NCI-H1694 treated with DMSO at 0.1 percent for 48 hours (cell line): ENCODE results near the gene CFDP1.
A peak's percentile ranks its signal among the peaks of the same experiment; 100 is the strongest.
"Not testable (repeated sequence)": the region's sequence is repeated elsewhere in the genome, so short reads cannot be mapped to it uniquely, and the experiment has no call there.

Source experiments
- DNase-seq: peaks from one replicate; lab custom pipeline; 2025; lab: John Stamatoyannopoulos, UW

CFDP1 gene

DNA sequence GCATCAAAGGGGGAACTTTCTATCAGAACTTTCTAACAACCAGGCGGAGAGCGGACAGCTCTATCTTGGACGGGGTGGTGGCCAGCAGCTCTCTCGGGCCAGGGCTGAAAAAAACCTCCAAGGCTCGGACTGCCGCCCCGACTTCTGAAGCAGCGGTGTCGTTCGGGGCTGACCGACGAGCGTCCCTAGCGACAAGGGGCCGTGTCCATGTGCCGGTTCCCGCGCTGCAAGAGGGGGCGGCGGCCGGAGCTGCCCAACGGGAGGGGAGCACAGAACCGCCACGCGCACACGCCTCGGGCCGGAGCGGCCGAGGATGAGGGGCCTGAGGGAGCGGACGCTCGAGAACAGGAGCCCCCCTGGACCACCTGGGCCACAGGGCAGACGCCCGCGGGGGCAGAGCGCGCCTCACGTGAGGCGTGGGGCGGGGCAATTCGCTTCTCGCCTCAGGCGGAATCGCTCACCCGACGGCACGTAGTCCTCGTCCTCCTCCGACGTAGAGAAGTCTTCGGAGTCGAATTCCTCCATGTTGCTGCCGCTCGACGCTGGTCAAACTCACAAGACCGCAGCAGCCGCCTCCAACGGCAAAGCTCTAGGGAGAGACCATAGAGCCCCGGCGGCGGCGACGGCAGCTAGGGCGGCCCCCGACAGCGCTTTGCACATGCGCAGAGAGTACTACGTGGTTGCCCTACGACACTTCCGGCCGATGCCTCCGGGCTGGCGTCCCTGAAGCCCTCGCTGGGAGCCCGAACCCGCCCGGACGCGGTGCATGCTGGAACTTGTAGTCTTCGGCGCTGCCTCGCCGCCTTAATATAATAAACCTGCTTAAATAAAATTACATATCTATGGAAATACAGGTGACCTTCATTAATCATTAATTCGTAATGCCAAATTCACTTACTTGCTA is at the start of gene CFDP1:
TSS of gene CFDP1 (minus strand) at position 676 of the 904 bp plus-strand sequence. CDS start at position 525, 151 bp downstream.
- DNase-seq, result peak; percentile 87

DNA sequence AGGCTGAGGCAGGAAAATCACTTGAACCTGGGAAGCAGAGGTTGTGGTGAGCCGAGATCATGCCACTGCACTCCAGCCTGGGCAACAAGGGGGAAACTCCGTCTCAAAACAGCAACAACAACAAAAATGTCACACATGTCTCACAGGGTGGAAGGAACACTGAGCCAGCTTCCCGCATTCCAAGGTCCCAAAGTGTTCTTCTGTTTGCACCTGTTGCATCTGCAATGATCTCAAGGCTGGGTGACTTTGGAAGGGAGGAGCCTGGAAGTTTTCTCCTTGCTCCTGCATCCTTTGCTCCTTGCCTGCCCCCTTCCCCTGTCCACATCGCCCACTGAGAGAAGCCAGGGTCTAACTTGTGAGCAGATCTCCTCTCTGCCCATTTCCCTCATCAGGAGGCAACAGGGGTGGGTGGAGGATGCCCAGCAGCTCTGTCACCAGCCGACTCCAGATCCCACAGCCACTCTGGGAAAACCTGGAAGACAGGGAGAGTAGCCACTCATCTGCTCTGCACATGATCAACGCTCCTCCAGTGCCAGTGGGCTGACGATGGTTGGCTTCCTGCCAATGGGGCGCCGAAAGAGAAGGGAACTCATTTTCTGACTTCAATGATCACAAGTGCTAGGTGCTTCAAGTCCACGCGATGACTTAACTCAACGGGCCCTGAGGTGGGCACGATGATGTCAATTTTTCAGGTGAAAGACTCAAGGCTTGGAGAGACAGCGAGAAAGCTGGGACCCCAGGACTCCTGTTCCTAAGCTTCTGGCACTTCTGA is 49.3 kb upstream of the CFDP1 start:
- DNase-seq, result no peak

DNA sequence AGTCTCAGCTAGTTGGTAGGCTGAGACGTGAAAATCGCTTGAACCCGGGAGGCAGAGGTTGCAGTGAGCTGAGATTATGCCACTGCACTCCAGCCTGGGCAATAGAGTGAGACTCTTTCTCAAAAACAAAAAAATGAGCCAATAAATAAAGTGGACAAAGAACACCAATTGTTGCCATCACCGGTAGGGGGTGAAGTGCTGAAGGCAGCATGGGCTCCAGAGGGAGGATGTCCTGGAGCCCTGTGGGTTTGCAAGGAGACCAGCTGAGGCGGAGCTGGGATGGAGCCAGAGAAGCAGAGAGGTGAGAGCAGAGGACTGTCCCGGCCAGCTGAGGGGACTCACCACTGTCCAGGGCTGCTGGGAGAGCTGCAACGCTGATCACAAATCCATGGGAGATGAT is 48.2 kb upstream of the CFDP1 start:
- no peak for DNase-seq

DNA sequence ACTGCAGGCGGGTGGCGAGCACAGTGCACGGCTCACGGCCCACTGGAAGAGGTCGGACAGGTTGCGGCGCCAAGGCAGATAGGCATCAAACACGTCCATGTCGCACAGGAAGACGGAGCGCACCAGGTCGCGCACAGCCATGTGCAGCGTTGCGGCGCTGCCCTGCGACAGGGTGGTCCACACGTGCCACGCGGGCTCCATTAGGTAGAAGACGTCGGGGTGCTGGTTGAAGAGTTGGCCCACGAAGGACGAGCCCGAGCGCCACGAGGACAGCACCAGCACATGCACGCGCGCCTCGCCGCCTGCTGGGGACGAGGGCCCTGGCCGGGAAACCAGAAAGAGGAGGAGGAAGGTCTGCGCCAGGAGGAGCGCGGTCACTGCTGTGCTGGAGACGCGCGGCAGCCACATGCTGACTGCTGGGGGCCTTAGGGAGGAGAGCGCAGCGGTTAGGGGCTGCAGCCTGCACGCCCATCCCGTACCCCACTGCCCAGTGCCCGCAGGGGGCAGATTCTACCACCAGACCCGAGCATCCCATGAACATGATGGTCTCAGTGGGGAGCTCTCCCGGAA is 46.2 kb upstream of the CFDP1 start:
- no peak for DNase-seq

DNA sequence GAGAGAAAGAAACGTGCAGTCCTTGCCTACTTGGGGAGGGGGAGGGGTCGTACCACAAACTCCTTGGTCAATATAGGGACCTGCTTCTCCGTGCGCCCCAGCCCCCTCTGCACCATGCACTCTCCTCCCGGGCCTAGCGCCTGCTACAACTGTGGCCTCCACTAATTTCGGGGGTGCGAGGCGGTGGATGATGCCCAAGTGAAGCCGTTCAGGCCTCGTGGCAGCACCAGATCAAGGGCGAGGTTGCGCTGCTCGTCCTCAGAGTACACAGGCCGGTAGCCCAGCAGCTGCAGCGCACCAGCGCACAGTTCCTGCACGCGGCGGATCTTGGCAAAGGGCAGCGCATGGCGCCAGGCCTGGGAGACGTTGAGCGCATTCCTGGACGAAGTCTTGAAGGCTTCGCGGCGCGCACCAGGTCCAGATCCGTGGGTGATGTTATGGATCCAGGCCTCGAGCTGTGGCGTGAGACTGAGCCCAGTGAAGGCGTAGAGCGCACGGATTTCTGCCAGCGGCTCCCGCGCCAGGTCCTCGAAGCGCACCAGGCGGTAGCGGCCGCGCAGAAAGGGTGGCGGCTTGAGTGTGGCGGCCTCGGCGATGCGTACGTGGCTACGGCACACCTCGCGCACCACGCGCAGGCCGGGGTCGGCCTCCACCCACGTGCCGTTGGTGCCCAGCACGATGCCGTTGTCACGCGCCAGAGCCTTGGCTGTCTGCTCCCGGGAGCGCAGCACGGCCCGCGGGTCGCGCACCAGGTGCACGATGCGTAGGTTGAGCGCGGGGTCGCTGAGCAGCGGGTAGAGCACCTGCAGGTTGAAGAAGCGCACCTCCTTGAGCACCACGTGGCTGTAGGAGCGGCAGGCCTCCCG is 45.4 kb upstream of the CFDP1 start:
- DNase-seq, result no peak

DNA sequence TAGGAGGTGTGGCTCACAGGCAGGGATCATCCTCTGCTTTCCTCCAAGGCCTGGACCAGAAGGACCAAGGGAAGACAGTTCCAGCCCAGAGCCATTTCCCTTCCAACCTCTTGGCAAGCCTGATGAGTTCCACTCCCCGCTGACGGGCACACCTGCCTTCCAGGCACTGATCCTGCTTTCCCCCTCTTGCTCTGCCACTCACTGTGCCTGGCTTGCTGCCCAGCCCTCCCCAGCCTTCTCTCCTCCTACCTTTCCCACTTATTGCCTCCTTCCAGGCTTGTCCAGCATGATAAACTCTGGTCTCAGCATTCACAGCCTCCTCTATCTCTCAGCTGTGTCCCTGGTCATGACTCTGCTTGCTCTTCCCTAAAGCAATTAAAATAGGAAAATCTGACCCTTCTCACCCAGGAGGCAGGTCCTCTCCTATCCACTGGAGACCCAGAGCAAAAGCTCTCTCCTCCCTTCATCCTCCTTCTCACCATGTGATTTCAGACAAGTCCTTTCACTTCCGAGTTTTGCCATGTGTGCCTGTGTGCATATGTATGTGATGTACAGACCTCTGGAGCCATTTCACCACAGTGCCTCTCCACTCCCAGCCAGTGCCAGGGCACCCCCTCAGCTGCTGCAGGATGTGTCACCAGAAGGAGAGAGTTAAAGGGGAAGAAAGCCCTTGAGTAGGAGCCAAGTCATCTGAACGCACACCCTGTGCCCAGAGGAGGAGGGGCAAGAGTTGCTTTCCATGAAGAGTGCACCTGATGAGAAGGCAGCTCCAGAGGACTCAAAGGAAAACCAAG is 44.6 kb upstream of the CFDP1 start:
- no peak for DNase-seq

DNA sequence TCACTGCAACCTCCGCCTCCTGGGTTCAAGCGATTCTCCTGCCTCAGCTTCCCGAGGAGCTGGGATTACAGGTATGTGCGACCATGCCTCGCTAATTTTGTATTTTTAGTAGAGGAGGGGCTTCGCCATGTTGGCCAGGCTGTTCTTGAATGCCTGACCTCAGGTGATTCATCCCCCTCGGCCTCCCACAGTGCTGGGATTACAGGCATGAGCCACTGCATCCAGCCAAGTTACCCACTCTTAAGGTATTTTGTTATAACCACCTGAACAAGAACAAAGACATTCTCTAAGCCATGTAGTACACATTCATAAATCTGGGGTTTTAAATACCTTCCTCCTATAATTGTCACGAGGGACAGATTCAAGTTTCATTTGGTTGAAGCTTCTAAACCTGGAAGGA is 43.5 kb upstream of the CFDP1 start:
- no peak for DNase-seq

DNA sequence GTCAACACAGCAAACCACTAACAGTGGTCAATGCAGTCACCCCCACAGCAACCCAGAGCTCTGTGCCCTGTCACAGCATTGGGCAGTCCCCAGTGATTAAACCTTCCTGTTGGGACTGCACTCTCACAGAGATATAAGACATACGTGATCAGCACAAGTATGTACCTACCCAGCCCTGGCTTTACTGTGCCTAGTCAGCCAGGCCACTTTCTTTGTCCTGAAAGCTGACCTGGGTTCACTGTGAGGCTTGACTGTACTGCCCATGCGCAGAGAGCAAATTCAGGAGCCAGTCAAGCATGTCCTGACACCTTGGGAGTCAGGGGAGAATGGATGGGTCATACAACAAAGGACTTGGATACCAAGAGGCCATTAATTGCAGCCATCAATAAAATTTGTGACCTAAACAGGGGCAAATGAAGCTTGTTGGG is 42.1 kb upstream of the CFDP1 start:
- DNase-seq, result no peak

DNA sequence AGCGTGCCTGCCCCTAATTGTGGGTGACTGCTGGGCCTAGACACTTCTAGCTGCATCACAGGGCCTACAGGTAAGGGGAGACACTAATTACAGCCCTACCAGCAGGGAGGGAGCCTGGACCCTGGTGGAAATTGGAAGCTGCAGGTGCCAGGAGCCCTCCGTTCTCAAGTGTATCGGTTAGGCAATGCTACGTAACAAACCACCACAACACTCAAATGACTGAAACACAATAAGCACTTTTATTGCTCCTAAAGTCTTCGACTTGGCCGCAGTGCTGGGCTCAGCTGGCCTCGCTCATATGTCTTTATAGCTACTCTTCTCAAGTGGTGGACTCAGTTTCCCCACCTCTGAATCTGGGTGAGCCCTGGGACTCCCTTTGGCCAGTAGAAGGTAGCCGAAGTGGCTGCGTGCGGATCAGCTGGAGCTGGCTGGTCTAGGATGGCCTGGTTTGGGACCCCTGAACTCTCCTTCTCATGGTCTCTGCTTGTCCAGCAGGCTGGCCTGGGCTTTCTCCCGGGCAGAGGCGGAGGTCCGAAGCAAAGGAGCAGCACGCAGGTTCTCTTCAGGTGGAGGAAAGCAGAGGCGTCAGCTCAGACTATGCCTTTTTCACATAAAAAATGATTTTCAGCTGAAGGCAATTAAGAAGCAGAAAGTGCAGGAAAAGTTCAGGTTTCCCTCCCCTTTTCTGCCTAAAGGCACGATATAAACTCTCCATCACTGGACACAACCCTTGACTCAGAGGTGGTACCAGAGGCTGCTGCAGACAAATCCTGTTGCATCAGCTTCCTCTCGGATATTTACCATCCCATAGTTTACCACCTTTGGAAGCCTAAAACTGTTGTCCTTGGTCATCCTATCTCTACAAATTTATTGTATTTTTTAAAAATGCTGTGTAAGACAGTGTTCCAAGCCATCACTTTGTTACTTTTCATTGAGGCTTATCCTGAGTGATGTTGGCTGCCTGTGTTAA is 39.9 kb upstream of the CFDP1 start:
- no peak for DNase-seq

DNA sequence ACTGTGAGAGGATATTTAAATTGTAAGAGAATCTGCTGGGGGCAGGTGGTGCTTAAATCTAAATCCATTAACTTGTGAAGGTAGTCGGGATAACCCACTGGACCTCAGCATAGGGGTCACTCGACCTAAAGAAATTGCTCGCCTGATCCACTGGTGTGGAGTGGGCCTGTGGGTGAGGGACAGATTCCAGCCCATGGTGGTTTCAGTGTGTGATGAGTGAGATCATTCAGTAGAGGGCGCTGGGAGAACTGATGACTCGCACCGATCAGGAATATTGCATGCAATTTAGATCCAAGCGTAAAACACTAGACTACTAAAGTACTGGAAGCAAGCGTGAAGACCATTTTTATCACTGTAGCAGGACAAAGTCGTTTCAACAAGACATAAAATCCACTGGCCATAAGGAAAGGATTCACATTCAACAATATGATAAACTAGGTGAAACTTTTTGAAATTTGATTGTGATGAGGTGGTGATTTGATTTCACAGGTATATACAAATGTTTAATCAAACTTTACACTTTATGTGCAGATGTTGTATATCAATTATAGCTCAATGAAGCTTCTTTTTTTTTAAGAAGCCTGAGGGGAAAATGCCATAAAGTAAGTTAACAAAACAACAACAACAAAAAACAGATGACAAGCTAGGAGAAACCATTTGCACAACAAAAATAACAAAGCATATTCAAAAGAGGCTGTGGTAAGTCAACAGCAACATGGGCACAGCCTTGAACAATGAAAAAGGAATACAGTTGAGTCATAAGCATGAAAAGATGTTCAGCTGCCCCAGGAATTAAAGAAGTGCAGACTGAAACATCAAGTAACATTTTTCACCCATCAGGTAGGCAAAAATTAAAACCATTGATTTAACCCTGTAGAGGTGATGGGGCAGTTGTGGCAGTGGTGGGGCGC is 38.7 kb upstream of the CFDP1 start:
- peak; percentile 66 for DNase-seq

DNA sequence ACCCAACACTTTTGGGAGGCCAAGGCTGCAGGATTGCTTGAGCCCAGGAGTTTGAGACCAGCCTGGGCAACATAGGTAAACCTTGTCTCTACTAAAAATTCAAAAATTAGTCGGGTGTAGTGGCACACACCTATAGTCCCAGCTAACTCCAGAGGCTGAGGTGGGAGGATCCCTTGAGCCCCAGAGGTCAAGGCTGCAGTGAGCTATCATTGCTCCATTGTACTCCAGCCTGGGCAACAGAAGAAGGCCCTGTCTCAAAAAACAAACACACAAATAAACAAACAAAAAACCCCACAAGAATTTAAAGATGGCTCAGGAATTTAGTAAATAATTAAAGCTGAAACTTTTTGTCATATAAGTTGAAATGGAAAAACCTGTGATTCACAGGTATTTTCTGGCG is 33.5 kb upstream of the CFDP1 start:
- no peak for DNase-seq

DNA sequence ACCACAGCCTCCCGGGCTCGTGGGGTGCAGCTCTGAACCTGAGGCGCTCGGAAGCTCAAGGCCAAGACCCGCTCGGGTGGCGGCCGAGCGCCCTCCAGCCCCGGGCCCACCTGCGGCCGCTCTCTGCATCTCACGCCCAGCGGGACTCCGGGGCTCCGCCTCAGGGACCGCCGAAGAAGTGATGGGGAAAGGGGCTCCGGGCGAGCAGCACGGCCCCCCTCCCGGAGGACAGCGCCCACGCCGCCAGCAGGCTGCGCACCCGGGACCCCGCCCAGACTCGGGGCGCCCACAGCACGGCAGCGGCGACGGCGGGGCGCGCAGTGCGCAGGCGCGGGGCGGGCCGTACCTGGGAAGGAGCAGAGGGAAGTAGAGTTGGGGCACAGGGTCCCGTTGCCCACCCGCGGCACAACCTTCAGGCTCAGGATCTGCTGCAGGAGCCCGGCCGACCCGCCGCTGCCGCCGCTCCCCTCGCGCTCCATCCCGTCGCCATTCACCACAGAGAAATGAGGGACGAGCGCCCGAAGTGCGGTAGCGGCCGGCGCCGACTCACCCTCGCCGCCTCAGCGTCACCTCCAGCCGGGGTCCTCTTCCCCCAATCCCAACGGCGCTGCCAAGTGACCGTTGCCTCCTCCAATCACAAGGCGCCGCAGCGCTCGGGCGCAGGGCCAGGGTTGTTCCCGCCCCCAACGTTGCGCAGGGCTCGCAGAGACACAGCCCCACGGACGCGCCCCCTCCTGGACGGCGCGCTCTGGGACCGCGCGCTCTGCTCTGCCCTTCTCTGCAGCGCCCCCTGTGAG is 31.0 kb upstream of the CFDP1 start, which contains the start of gene TMEM170A:
TSS of gene TMEM170A (minus strand) at position 568 of the 797 bp plus-strand sequence. CDS start at position 479, 89 bp downstream.
- DNase-seq, result peak; percentile 91

DNA sequence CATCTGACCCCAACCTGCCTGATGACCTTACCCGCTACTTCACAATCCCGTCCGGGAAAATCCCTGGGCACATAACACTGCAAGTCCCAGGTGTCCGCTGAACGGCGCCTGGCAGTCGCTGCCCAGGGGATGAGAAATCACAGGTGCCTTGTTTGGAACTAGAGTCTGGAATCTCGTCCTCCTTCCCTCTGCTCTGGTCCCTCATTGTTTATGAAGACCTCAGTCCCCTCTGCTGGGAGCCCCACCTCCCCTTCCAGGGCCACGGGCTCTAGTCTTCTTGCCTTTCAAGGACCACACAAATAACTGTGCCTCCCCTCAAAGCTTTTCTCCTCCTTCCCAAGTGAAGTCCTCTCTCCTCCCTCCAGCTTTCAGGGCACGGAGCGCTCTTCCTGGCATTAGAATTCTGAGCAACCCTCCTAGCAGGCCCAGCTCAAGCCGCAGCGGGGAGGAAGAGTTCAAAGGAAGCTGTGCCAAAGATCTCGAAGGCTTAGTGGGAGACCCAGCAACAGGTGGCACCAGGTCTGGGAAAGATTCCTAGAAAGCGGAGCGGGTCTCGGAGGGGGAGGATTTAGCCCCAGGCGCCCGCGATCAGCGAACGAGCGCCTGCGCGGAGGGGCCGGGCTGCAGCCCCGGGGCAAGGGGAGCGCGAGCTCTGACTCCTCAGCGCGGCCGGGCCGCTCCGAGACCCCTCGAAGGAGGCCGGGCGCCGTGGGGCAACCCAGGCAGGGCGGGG is 30.3 kb upstream of the CFDP1 start:
- DNase-seq, result not testable (repeated sequence)

DNA sequence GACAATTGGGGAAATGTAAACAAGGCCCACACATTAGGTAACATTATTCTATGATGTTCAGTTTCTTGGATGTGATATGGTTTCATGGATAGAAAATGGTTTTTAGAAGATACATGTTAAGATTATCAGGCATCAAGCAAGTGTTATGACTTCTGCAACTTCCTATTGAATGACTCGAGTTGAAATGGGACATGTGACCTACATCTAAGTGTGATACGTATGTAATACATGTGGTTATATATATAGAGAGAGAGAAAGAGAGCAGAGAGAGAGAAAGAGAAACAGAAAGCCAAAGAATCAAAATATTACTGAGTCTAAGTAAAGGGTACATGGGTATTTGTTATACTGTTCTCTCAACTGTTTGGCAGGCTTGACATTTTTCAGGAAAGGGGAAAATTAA is 29.5 kb upstream of the CFDP1 start:
- no peak for DNase-seq

DNA sequence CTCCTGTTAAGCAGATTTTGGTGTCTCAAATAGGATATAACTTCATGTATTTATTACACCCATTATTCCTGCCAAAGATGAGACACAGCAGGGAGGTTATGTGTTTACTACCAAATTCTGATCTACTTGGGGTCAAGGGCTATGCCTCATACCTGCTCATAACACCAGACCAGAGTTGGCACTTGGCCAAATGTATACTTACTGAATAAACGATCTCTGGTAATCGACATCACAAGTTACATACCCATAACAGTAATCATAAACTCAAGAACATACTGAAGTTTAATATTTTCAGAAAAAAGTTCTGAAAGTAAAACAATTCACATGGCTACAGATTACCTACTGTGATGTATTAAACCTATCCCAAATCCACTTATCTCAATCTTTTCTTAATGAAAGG is 28.3 kb upstream of the CFDP1 start:
- no peak for DNase-seq

DNA sequence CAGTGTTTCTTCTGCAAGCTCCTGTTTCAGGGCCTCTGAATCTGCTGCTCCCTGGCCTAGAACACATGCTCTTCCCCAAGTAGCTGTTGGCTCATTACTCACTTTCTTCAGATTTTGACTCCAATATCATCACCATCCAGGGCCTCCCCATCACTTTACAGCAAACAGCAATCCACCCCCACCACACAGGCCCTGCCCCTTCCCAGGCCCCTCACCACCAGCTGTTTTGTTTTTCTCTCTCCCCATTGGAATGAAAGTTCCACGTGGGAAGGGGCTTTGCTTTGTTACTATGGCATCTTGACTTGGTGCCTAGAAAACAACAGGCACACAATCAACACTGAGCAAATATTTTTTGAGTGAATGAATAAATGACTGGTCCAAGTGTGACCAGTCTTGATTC is 27.1 kb upstream of the CFDP1 start:
- DNase-seq, result no peak

DNA sequence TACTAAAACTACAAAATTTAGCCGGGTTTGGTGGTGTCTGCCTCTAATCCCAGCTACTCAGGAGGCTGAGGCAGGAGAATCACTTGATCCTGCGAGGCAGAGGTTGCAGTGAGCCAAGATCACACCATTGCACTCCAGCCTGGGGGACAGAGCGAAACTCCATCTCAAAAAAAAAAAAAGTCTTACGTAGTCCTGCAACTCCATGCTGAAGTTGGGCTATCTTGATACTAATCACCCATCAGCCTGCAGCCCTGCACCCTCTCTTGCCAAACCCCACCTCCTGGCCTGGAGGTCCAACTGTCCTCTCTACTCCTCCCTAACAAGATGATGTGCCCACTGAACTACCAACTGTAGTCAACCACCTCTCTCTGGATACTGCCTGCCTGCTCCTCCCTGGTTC is 26.4 kb upstream of the CFDP1 start:
- no peak for DNase-seq
